OCI-LY3 (cell line): ENCODE data around the gene FARP1.

Experiments
- CTCF ChIP-seq: fragments of 200-600, 300-600 bp; sonication (generic); IDR thresholded peaks from 2 replicates; pipeline ENCODE4 v1.5.1; 2014; ENCODE audit warnings: antibody characterized with exemption, low read length, low read depth
- EZH2phosphoT487 ChIP-seq: fragments of 200-600 bp; shearing (Covaris generic); IDR thresholded peaks from 2 replicates; pipeline ENCODE4 v1.6.1; 2018; ENCODE audit warnings: antibody characterized with exemption, mixed run types, low read depth

GRCh38 chr13:98280176-98280510, 137.2 kb downstream of the FARP1 start:
- no peak for TF ChIP-seq CTCF
- TF ChIP-seq EZH2phosphoT487: no peak
